HG03175 (cell line): ENCODE measurements around the gene LENEP.

Experiments used
- ATAC-seq: cut with Tn5 transposase; IDR thresholded peaks from one replicate; pipeline ENCODE4 v1.9.1; 2021; ENCODE audit warnings: mild to moderate bottlenecking, moderate library complexity; ENCODE audit not compliant: unreplicated experiment

The LENEP gene

DNA sequence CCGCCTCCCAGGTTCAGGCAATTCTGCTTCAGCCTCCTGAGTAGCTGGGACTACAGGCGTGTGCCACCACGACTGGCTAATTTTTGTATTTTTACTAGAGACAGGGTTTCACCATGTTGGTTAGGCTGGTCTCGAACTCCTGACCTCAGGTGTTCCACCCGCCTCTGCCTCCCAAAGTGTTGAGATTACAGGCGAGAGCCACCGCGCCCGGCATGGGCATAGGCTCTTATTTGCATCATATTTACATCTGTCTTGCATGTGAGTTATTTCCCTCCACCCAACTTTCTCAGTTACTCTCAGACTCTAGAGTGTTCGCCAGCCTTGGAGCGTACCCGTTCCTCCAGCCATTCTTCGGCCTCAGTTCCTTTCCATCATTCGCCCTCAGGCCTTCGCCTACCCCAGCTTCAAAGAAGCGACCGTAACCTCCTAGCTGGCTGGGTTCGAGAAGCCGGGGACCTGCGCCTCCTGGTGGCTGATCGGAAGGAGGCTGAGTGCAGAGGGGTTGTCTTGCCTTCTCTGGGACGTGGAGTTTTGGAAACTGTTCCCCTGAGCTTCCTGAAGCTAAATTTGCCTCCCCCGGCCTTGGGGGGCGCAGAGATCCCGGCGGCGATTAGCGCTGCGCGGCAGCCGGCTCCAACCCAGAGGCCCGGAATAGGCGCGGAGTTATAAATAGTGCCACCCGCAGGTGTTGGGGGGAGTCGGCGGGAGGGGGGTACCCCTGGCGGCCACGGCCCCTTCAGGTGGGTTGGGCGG lies 5.6 kb downstream of the LENEP start:
- ATAC-seq, result no peak

GRCh38 chr1:154999571-155000410 lies 6.4 kb downstream of the LENEP start:
- no peak for ATAC-seq

- ATAC-seq, result no peak
Observed at GRCh38 chr1:155000411-155000725, 7.0 kb downstream of the LENEP start.

DNA sequence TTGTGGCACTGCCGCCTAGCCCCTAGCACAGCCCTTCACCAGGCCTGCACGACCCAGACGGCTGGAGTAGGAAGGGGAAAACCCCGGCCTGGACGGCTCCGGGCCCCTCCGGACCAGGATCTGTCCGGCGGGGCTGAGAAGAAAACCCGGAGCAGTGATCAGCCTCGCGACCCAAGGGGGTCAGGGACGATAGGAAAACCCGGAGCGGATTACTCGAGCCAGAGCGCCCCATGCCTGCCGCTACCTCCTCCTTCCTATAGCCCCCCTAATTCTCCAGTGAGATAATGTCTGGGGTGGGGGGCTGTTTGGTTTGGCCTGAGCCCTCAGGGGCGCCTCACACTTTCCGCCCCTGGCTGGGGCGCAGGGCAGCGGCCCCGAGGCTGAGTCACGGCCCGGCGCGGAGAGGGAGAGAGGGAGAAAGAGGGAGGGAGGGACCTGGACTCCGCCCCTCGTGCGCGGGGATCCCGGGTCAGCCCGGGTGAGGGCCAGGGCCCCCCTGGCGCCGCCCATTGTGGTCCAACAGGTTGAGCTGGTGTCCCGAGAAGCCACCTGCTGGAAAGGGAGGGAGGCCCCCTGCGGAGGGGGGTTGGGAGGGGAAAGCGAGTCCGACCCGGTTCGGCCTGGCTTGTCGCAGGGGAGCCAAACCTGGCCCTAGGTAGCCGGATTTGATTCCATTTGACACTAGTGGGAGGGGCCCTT lies 7.5 kb downstream of the LENEP start:
- peak; percentile 37 for ATAC-seq

DNA sequence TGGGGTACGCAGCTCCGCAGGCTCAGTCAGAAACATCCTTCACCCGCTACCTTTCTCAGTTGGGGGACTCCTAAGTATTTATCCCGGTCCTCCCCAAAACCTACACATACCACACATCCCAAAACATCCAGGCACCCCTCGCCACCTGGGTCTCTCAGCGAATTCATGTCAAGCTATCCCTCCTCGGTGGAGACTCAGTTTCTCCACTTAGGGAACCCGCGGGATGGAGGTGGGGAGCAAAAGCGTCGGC lies 8.0 kb downstream of the LENEP start:
- ATAC-seq, result no peak

DNA sequence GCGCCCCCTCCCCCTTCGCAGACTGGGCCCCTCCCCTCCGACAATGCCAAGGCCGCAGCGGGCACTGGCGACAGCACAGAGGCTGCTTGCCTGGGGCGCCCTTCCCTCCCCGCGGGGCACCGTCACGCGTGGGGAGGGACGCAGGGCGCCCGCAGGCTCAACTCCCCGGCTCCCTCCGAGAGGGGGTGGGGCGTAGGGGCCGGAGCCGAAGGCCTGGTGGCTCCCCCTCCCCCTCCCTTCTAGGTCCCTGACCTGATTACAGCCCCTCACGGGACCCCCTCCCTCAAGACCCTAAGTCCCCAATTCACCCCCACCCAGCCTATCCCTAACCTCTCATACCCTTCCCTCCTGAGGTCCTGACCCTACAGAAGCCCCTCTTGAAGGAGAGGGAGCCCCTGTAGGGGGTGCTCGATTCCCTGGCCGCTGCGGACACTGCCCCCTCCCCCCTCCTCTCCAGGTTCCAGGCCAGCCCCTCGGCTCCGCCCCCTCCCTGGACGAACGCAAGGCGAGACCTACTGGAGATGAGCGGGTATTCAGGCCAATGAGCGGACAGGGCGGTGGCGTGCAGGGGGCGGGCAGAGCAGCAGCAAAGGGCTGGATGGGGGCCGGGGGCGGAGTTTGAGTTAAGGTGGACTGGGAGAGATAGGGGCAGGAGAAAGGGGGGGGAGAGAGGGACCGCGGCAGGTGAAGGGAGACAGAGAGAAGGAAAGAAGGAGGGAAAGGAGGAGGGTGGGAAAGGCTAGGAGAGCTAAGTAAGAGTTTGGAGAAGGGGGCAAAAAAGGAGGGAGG lies 8.5 kb downstream of the LENEP start:
- ATAC-seq, result peak; percentile 62

- ATAC-seq, result peak; percentile 6
Observed at GRCh38 chr1:155002464-155003226, 9.3 kb downstream of the LENEP start, which contains the start of gene ZBTB7B. TSS of gene ZBTB7B (plus strand) at chr1:155002802. CDS start at chr1:155014661, 11,859 bp downstream.

DNA sequence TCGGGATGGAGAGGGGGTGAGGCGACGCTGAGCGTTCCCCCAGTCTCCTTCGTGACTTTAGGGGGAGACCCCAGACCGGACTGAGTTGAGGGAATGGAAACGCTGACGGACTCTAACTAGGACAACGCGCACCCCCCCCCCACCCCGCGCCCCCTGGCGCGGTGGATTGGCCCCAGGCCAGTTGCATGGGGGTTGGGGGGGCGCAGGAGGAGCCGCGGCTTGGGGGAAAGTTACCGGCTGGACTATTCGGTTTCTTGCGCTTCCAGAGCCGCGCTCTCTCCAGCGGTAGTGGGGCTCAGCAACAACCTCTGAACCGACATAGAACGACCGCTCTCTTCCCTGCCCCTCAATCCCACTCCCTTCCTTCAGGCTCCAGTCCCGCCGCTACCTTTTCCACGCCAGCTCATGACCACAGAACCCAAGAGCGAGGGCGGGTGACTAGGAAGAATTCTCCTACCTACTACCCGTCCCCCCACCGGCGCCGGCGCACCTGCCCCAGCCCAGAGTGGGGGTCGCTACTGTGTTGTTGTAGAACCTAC lies 9.9 kb downstream of the LENEP start:
- ATAC-seq, result no peak

GRCh38 chr1:155003766-155004351 lies 10.5 kb downstream of the LENEP start:
- no peak for ATAC-seq

- no peak for ATAC-seq
Observed at GRCh38 chr1:155004352-155005075, 11.1 kb downstream of the LENEP start.

- no peak for ATAC-seq
Observed at GRCh38 chr1:155005076-155006011, 12.0 kb downstream of the LENEP start.

GRCh38 chr1:155006601-155007101 lies 13.3 kb downstream of the LENEP start:
- ATAC-seq, result no peak

DNA sequence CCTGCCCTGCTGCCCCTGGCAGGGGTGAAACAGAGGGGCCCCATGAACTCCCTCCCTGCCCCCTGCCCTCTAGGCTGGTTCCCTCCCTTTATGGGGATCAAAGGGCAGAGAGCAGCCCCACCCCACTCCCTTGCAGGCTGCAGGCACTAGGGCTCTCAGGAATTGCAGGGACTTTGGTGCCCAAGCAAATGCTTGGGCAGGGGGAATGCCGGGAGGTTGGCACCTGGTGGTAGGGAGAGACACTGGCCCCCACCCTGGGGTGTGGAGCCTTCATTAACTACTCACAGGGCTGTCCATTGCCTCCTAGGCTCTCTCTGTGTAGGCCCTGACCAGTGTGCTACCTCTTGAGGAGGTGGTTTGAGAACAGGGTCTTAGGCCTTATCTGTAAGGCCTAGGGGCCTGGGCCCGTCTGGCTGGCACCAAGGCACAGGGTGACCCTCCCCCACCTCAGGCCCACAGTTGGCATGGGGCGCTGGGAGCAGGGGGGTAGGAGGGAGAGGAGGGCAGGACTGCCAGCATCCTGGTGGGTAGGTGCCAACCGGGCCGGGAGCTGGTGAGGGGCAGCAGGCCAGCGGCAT lies 14.0 kb downstream of the LENEP start:
- ATAC-seq, result no peak

DNA sequence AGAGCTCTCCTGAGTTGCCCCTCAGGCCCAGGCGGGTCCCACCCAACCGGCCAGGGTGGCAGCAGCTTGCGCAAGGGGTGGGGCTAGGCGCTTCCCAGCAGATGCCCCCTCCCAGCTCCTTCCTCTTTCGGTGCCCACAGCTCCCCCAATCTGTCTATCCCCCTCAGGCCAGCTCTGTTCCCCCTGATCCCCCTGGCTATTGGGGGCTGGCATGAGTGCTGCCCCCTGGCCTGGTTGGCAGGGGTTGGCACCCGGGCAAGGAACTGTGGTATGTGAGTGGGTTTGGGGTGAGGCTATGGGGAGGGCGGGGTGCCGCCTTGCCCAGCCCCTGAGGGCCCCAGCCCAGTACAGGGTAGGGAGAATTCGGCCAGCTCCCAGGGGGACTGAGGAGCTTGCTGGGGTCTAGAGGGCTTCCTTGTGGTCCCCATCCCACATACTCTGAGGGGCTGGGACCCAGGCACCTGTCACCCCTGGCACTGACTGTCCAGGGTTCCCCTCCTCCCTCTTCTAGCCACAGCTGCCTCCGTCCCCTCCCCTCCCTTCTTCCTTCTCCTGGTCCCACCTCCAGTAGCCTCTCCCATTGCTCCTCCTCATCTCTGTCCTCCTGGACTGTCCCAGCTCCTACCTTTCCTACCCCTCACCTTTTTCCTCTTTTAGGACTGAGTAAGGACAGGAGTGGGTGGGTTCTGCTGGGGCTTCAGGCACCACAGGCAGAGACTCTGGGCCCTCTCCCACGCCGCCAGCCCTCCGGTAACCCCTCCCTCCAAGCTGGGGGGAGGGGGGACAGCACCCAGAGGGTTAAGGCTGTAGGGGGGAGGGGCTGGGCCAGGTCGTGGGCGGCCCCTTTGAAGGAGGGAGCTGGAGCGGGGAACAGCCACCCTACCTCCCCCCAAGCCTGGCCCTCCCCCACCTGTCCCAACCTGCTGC lies 14.9 kb downstream of the LENEP start:
- ATAC-seq, result no peak

GRCh38 chr1:155009221-155009711 lies 15.9 kb downstream of the LENEP start:
- ATAC-seq, result no peak

- no peak for ATAC-seq
Observed at GRCh38 chr1:155009742-155010141, 16.4 kb downstream of the LENEP start.
